Omental fat pad (tissue), 4 donors: Measurements from ENCODE around the gene PLCH1. TPM values are rescaled to one million over a fixed set of nuclear protein-coding genes. Genes with fewer than 3 reads are reported as not detected.

ENCODE experiments used
- ATAC-seq: fragments of 150-250 bp; one replicate; pipeline ENCODE4 v1.9.1; 2016; ENCODE audit warnings: mild to moderate bottlenecking, moderate library complexity; ENCODE audit not compliant: low FRiP score
- DNase-seq: peaks from one replicate; pipeline ENCODE4 v3.0.0-alpha.2; 2019; ENCODE audit warnings: low spot score
- total RNA-seq, 4 donors: library from RNA; depleted of rRNA; stranded (reverse); fragments of >200 nt; gene quantifications; one replicate each; pipeline ENCODE4 v1.1.0, GENCODE V29; 2016
- TF ChIP-seq, protein P1 (sequence below), 3 donors: fragments of 450-650 bp; IDR thresholded peaks; one replicate each; pipeline ENCODE4 v1.5.1; 2016 to 2017; ENCODE audit warnings: antibody characterized with exemption in 3 of 3, mild to moderate bottlenecking in 3 of 3, moderate library complexity in 2 of 3

PLCH1 gene
- total RNA-seq, 4 donors from 2014 or later: 0.12 to 3.2 (median 0.23) TPM

DNA sequence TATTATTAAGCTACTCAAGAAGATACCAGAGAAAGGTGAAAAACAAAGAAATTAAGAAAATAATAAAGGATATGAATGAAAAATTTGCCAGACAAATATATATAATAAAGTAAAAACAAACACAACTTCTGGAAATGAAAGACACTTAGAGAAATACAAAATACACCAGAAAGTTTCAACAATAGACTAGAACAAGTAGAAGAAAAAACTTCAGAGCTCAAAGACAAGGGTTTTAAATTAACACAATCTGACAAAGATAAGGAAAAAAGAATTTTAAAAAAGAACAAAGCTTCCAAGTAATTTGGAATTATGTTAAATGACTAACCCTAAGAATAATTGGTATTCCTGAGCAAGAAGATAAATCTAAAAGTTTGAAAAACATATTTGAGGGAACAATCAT lies 135.3 kb downstream of the PLCH1 start:
- ATAC-seq (no peak), DNase-seq (no peak)
- TF ChIP-seq, protein P1, sequence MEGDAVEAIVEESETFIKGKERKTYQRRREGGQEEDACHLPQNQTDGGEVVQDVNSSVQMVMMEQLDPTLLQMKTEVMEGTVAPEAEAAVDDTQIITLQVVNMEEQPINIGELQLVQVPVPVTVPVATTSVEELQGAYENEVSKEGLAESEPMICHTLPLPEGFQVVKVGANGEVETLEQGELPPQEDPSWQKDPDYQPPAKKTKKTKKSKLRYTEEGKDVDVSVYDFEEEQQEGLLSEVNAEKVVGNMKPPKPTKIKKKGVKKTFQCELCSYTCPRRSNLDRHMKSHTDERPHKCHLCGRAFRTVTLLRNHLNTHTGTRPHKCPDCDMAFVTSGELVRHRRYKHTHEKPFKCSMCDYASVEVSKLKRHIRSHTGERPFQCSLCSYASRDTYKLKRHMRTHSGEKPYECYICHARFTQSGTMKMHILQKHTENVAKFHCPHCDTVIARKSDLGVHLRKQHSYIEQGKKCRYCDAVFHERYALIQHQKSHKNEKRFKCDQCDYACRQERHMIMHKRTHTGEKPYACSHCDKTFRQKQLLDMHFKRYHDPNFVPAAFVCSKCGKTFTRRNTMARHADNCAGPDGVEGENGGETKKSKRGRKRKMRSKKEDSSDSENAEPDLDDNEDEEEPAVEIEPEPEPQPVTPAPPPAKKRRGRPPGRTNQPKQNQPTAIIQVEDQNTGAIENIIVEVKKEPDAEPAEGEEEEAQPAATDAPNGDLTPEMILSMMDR (IDR thresholded peaks at IDR 0.05): no peak

DNA sequence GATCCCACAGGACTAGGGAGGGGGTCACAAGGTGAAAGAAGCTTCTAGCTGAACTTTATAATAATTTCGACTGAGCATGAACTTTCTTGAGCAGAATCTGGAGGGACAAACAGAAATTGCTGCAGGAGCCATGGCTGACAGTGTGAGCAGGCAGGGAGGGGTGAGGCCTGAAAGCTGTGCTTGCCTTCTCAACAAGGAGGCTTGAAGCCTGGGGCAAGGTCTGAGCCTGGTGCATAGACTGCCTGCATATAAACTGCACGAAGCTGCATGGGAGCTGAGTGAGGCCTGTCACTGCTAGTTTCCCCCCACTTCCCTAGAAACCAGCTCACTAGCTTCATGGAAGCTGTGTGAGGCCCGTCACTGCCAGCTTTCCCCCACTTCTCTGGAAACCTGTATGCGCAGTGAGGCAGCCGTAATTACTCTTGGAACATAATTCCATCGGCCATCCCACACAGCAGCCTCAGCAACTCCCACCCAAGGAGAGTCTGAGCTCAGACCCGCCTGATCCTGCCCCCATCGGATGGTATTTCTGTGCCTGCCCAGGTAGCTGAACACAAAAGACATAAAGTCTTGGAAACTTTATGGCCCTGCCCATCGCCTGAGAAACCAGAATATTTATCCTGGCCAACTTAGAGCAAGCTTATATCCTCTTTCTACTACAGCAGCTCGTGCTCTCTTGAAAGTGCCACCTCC lies 136.5 kb downstream of the PLCH1 start:
- DNase-seq: no peak
- TF ChIP-seq, protein P1 (IDR thresholded peaks at IDR 0.05): no peak
- ATAC-seq: no peak

DNA sequence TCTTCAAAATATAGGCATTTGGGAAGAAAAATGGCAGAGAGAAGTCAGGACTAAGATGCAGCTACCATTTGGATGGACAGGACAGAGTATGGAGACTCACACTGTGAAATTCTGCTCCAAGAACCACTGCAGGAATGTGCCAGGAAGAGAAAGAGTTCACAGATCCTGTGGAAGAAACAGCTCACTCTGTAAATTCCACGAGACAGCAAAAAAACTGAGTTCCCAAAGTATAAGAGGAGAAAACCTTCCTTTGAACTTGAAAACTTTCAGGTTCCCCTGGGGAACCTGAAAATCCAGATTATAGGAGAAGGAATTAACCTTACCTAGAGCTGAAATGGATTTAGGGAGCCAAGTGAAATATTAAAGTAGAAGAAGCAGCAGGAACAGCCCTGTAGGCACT lies 137.1 kb downstream of the PLCH1 start:
- TF ChIP-seq, protein P1 (IDR thresholded peaks at IDR 0.05): no peak
- DNase-seq (no peak), ATAC-seq (no peak)

DNA sequence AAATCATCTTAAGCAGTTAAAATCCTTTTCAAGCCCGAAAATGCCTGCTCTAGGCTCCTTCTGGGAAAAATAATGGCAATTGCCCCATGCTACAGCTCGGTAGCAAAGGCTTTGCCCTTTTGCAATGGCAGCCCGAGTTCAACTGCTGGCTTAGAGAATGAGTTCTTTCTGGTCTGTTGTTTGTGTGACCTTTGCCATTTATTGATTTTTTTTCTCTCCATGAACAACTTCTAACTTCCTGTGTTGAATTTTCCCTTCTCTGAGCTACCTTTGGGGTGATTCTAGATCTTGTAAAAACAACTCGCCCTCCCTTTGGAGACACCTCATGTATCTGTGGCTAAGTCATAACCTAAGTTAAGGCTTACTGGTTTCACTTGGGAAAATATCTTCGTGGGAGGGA lies 139.3 kb downstream of the PLCH1 start:
- TF ChIP-seq, protein P1 (IDR thresholded peaks at IDR 0.05): no peak
- no peak for DNase-seq
- no peak for ATAC-seq

DNA sequence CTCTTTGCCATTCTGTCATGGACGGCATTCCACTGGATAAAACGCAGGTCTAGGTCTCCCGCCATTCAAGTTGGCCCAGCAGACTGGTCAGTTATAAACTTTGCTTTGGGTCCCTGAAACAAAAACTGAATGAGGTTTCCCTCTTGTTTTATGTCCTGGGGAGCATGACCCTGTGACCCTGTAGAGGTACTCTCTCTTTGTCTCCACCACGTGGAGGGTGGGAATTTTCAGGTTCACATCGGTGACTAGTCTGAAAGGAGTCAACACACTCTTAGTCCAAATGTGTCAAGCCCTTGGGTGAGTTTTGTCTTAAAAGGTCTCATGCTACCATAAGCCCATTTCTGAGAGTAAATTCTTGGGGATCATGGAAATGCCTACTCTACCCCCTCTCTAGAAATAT lies 139.9 kb downstream of the PLCH1 start:
- no peak for DNase-seq
- TF ChIP-seq, protein P1 (IDR thresholded peaks at IDR 0.05): no peak
- no peak for ATAC-seq

DNA sequence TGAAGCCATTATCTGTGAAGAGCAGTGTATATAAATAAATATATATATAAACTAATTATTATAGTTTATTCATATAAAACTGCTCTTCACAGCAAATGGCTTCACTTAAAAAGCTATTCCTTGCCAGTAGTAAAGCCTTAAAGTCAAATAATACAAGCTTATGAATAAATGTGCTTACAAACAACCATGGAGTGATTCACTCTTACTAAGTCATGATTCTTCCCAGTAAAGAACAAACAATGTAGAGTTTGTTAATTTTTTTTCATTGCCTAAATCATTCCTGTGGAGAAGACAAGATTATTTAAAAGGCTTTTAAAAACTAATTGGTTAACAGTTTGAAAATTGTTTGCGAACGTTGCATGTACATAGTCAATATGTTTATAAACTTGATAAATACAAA lies 140.7 kb downstream of the PLCH1 start:
- TF ChIP-seq, protein P1 (IDR thresholded peaks at IDR 0.05): no peak
- DNase-seq (no peak), ATAC-seq (no peak)

DNA sequence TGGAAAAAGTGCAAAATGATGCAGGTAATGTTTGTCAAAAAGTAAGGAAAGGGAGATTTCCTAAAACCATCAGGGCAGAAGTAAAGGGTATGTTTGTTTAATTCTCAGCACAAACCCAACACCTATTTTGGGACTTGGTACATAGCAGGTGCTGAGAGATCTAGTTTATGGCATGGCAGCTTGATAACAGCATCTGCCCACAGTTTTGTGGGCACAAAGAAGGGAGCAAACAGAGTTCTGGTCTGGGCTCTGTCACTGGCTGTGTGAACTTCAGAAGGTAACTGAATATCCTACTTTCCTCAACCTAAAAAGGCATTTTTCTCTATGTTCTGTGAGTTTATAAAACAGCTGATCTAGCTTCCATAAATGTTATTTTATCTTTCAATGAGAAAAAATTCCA lies 141.6 kb downstream of the PLCH1 start:
- TF ChIP-seq, protein P1 (IDR thresholded peaks at IDR 0.05): no peak

More for the DNA sequence above, 141.6 kb downstream of the PLCH1 start:
- ATAC-seq (no peak), DNase-seq (no peak)
